HG03558 (cell line): Measurements from ENCODE around the gene TMEM178B.
"Not testable (repeated sequence)": the region's sequence is repeated elsewhere in the genome, so short reads cannot be mapped to it uniquely, and the experiment has no call there.

Source experiments
- ATAC-seq: cut with Tn5 transposase; IDR thresholded peaks from one replicate; pipeline ENCODE4 v1.9.1; 2021; ENCODE audit warnings: moderate number of reproducible peaks; ENCODE audit not compliant: unreplicated experiment; ENCODE audit errors: extremely low read depth

TMEM178B gene

GRCh38 chr7:141291541-141291940 lies 217.7 kb downstream of the TMEM178B start:
- no peak for ATAC-seq

- ATAC-seq = no peak
Measured at GRCh38 chr7:141294143-141294829, 220.4 kb downstream of the TMEM178B start.

DNA sequence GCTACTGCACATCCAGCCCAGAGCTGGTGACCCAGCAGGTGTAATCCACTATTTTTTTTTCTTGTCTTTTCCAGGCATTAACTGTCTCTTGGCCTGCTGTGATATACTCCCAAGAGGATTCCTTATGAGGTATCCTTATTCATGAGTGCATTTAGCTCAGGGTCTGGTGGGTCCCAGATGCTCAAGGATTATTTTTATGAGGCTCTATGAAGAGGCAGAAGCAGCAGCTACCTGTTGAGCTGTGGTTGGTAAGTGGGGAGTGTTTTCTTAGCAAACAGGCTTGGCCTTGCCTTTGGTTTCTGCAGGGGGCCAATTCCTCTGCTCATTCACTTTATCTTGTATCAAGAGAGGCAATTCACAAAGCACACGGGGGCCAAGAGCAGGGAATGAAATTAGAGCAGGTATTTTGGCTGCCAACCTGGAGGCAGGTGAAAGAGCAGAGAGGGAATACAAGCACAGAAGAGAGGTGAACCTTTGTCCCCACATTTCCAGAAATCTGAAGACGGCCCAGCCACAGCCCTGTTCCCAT lies 221.6 kb downstream of the TMEM178B start:
- ATAC-seq = no peak

- ATAC-seq = no peak
Measured at GRCh38 chr7:141300816-141301215, 227.0 kb downstream of the TMEM178B start.

DNA sequence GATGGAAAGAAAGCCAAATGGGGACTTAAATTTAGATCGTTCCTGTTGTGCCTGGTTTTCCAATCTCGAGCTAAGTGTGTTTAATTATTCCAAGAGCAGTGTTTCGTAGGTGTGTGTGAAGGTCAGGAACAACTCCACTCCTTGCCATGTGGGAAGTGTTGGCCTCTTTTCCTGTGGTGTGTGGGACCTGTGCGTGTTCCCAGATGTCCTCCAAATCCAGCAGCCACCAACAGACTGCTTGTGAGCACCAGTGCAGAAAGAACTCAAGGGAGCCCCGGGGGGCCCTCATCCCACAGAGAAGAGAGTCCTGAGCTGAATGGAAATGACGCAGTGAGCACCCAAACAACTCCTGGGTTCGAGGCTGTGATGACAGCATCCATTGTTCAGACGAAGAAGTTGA lies 227.7 kb downstream of the TMEM178B start:
- no peak for ATAC-seq

GRCh38 chr7:141302617-141303016 lies 228.8 kb downstream of the TMEM178B start:
- no peak for ATAC-seq

GRCh38 chr7:141304291-141304690 lies 230.4 kb downstream of the TMEM178B start:
- no peak for ATAC-seq

- no peak for ATAC-seq
Measured at GRCh38 chr7:141306081-141306480, 232.2 kb downstream of the TMEM178B start.

- ATAC-seq = no peak
Measured at GRCh38 chr7:141312395-141312794, 238.5 kb downstream of the TMEM178B start.

GRCh38 chr7:141312828-141313521 lies 239.1 kb downstream of the TMEM178B start:
- ATAC-seq = no peak

DNA sequence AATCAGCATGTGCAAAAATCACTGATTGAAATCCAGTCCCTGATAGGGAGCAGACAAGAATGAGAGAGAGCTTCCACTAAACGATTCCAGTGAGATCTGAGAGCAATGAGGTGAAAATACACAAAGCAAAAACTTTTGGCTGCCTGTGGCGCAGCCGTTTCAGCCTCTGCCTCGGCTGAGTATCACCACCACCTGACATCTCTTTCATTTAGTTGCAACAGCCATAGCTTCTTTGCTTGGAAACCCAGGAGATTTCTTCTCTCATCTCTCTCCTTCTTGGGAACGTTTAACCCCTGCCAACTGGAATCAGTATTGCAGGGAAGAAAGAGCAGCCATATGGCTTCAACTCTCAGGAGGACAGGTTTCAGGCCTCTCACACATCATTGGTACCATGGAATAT lies 240.0 kb downstream of the TMEM178B start:
- ATAC-seq = no peak

DNA sequence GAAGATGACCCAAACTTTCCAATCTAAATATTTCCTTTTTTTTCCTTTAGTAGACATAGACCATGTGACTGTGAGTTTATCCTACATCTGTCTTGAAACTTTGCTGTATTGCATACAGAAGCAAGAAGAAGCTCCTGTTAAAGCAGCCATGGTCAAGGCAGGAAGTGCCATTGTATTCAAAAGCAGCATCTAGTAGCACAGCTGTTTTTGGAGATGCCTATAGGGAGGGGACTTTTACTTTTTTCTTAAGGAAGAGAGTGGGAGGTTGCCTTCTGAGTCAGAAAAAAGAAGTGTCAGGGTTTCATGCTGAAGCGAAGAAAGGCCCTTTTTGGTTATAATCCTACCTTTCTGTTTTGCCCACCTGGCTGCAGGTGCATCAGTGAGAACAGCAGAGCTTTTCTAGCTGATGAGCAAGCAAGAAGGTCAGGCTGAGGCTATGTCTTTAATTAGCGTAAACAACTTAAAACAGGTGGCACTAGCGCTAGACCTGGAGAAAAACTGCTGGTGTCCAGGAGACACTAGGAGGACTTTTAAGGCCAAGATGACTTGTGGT lies 243.2 kb downstream of the TMEM178B start:
- no peak for ATAC-seq

DNA sequence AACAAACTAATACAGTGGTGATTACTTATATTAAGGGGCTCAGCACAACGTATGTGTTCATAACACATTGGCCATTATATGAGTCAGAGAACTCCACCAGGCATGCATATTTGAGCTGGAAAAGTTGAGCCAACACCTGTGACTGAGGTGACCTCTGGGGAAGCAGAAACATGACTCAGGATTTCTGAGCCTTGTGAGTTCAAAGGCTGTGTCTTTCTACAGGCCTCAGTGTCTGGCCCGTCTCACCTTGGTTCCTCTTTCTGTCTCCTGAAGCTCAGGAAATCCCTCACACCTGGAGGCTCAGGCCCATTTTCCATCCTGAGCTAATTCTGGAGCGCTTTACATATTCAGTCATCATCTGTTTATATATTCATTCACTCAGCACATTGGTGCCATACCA lies 246.4 kb downstream of the TMEM178B start:
- no peak for ATAC-seq

DNA sequence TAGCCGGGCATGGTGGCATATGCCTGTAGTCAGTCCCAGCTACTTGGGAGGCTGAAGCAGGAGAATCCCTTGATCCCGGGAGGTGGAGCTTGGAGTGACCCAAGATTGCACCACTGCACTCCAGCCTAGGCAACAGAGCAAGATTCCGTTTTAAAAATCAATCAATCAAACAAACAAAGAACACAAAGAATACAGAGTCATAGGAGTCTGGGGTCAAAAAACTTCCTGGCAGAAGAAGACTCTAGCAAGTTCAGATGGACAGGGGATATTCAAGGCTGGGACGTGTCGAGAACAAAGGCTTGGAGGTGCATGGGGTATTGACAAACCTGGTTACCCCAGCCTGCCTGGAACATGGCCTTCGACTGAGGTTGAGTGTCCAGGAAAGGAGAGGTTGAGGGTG lies 248.5 kb downstream of the TMEM178B start:
- ATAC-seq = no peak

- no peak for ATAC-seq
Measured at GRCh38 chr7:141323826-141324225, 250.0 kb downstream of the TMEM178B start.

- ATAC-seq = no peak
Measured at GRCh38 chr7:141324870-141325269, 251.0 kb downstream of the TMEM178B start.

- ATAC-seq = no peak
Measured at GRCh38 chr7:141325275-141325674, 251.4 kb downstream of the TMEM178B start.

DNA sequence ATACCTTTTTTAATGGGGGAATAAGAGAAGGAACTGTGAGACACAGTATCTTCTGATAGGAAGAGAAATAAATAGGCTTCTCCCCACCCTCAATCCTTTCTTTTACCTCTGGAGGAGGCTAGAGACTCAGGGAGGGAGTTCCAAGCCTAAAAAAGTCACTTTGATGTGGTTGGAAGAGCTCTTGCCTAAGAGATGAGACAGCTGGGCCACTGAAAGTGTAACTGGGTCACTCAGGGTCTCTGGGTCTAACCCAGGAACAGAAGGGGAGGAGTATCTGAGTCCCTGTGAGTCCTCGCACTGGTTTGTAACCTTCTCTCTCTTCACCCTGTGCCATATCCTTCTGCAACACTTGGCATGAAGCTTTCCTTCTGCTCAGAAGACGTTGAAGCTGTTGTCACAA lies 254.4 kb downstream of the TMEM178B start:
- ATAC-seq = no peak

DNA sequence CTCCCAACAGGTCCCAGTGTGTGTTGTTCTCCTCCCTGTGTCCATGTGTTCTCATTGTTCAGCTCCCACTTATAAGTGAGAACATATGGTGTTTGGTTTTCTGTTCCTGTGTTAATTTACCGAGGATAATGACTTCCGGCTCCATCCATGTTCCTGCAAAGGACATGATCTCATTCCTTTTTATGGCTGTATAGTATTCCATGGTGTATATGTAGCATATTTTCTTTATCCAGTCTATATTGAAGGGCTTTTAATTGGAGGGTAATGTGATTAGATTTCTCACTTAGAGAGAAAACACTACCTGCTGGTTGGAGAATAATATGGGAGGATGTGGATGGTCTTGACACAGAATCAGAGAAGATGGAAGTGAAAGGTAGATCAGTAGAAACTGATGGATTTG lies 256.4 kb downstream of the TMEM178B start:
- ATAC-seq = not testable (repeated sequence)

GRCh38 chr7:141333459-141333858 lies 259.6 kb downstream of the TMEM178B start:
- ATAC-seq = no peak

DNA sequence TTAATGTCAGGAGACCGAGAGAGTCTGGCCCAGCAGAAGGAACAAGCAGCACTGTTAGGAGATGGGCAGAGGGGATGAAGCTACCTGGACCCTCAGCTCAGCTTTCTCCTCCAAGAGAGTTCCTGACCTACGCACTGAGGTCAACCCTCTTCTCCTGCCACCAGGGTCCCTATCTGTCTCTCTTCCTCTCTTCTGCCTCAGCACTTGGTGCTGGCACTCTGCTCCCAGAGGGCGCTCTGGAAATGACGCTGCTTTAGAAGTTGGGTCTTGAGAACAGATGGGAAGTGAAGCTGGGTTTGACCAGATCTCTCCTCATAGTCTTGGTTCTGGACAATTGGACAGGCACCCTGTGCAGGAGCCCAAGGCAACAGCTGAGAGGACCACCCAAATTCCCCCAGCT lies 261.3 kb downstream of the TMEM178B start:
- ATAC-seq = no peak
